ENCODE data around the gene ZBTB16. TPM values are rescaled to one million over a fixed set of nuclear protein-coding genes. Genes with fewer than 3 reads are reported as not detected.

Gene ZBTB16
- polyA plus RNA-seq, 2 donors = 4.6 to 9.6 TPM

DNA sequence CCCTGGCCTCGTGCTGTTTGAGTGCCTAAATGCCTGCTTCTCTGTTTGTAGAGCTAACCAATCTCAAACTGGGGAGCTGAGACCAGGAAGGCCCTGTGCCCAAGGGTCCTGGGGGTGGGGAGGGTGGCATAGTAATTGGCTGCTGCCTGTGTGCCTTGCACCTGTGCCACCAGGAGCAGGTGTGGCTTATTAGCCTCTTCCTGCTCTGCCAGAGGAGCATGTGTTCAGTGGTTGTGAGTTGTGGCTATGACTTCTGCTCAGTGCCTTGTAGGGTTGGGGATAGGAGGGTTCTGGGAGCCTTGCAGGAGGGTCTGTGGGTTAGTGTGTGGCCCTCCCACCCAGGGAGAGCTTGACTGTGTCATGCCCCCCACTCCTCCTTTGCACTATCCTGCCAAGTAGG lies 109.2 kb downstream of the ZBTB16 start:
- Histone ChIP-seq H3K4me3 (ENCODE audit: low read depth in 1 of 2, low read length in 2 of 2) (no peak overlapping the region), H3K27me3 (ENCODE audit: control insufficient read depth in 1 of 2, insufficient read depth in 2 of 2, low read length in 2 of 2) (no peaks in the 10 kb centered on the region), H3K4me1 (ENCODE audit: control insufficient read depth in 2 of 2, insufficient read depth in 2 of 2, low read length in 1 of 2) (peaks cover 20 to 45% of the 10 kb centered on the region in 2 donors), H3K9me3 (ENCODE audit: control insufficient read depth in 2 of 2, insufficient read depth in 1 of 2, low read depth in 1 of 2, low read length in 1 of 2) (no peaks in the 10 kb centered on the region), H3K27ac (ENCODE audit: low read depth in 2 of 2, low read length in 1 of 2) (peak overlapping the region; percentile 71 to 88), H3K36me3 (ENCODE audit: control insufficient read depth in 2 of 2, insufficient read depth in 2 of 2, low read length in 1 of 2) (peaks cover 0 to 2% of the 10 kb centered on the region in 2 donors)
- 68 to 75% methylated on average over 1 of the region's 1 CpG for WGBS, 2 donors

DNA sequence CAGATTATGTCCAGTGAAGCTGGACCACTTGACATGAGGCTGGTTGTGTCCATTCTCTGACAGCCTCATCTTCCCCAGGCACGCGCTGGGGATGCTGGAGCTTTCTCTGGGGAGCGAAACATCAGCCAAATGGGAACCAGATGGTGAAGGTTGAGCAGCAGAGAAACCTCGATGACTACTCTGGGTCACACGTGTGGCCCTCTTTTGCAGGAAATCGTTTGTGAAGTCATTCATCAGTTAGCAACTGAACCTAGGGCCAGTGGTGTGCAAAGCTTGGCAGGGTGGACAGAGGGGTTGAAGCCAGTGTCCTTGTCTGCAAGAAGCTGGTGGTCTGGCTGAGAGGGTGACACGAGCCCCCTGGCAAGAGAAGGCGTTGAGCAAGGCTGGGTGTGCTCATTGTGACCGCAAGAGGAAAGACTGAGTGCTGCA lies 109.8 kb downstream of the ZBTB16 start:
- peak overlapping the region; percentile 71 to 88 for H3K27ac ChIP-seq (ENCODE audit: low read depth in 2 of 2, low read length in 1 of 2)
- peaks cover 20 to 44% of the 10 kb centered on the region in 2 donors for H3K4me1 ChIP-seq (ENCODE audit: control insufficient read depth in 2 of 2, insufficient read depth in 2 of 2, low read length in 1 of 2)
- no peak overlapping the region for H3K4me3 ChIP-seq (ENCODE audit: low read depth in 1 of 2, low read length in 2 of 2)

DNA sequence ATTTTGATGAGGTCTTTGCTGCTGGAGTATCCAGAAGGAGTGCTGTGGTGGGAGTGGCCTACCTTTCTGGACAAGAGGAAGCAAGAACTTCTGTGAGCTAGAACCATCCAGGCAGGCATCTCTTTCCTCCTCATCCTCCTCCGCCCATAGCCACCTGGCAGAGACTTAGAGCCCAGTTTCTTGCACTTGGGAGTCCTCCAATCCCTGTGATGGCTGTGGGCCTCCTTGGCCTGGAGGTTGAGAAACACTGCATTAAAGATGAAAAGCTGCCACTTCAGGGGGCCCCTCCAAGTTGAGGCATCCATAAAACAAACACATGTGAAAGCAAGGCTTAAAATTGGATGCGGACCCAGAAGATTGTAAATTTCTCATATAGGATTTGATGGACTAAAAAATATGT lies 110.3 kb downstream of the ZBTB16 start:
- Histone ChIP-seq H3K4me1 (ENCODE audit: control insufficient read depth in 2 of 2, insufficient read depth in 2 of 2, low read length in 1 of 2) (peaks cover 20 to 40% of the 10 kb centered on the region in 2 donors), H3K27ac (ENCODE audit: low read depth in 2 of 2, low read length in 1 of 2) (peak overlapping the region; percentile 71 to 88), H3K9me3 (ENCODE audit: control insufficient read depth in 2 of 2, insufficient read depth in 1 of 2, low read depth in 1 of 2, low read length in 1 of 2) (no peaks in the 10 kb centered on the region), H3K4me3 (ENCODE audit: low read depth in 1 of 2, low read length in 2 of 2) (no peak overlapping the region), H3K27me3 (ENCODE audit: control insufficient read depth in 1 of 2, insufficient read depth in 2 of 2, low read length in 2 of 2) (no peaks in the 10 kb centered on the region), H3K36me3 (ENCODE audit: control insufficient read depth in 2 of 2, insufficient read depth in 2 of 2, low read length in 1 of 2) (peaks cover 0 to 2% of the 10 kb centered on the region in 2 donors)
- WGBS, 2 donors = 75 to 92% methylated on average over 2 of the region's 2 CpGs

More for the DNA sequence above, 109.8 kb downstream of the ZBTB16 start:
- Histone ChIP-seq H3K27me3 (ENCODE audit: control insufficient read depth in 1 of 2, insufficient read depth in 2 of 2, low read length in 2 of 2) (no peaks in the 10 kb centered on the region), H3K9me3 (ENCODE audit: control insufficient read depth in 2 of 2, insufficient read depth in 1 of 2, low read depth in 1 of 2, low read length in 1 of 2) (no peaks in the 10 kb centered on the region), H3K36me3 (ENCODE audit: control insufficient read depth in 2 of 2, insufficient read depth in 2 of 2, low read length in 1 of 2) (peaks cover 0 to 2% of the 10 kb centered on the region in 2 donors)
- 68 to 77% methylated on average over 9 of the region's 9 CpGs for WGBS, 2 donors

- peaks cover 20 to 36% of the 10 kb centered on the region in 2 donors for H3K4me1 ChIP-seq (ENCODE audit: control insufficient read depth in 2 of 2, insufficient read depth in 2 of 2, low read length in 1 of 2)
- WGBS, 2 donors = 93 to 94% methylated on average over 10 of the region's 10 CpGs
Measured at GRCh38 chr11:114170226-114170625, 110.7 kb downstream of the ZBTB16 start.

DNA sequence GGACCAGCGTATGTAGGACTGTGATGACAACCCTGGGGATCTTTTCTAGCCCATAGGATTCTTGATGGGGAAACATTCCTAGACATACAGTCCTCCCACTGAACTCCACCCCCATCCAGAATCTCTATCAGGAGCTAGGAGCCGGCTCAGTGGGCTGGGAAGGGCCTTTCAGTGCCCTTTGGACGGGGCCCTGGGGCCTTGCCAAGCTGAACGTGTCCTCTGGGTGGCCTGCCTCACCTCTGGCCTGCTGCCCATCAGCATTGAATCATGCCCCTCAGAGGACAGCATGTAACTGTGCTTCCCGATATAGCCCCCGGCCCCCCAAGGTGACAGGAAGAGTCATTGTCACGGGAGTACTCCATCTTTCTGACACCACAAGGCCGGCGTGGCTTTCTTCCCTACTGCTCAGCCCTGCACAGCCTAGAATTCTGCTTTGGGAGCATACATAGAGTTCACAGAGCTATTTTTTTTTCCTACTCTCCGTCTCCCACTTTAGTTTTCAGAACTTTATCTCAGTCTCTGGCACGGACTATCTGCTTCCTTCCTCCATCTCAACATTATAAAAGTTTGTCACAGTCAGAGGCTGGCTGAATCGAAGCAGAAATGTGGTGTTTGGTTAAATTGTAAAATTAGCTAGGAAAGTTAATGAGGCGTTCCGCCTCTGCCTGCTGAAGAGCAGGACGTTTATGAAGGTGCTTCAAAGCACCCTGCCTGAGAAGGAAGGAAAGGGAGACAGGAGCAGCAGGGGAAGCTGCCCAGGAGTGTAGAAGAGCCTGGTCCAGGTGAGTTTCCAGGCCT lies 111.9 kb downstream of the ZBTB16 start:
- no peaks in the 10 kb centered on the region for H3K9me3 ChIP-seq (ENCODE audit: control insufficient read depth in 2 of 2, insufficient read depth in 1 of 2, low read depth in 1 of 2, low read length in 1 of 2)
- H3K27ac ChIP-seq (ENCODE audit: low read depth in 2 of 2, low read length in 1 of 2) = peak overlapping the region; percentile 66 to 74
- H3K27me3 ChIP-seq (ENCODE audit: control insufficient read depth in 1 of 2, insufficient read depth in 2 of 2, low read length in 2 of 2) = no peaks in the 10 kb centered on the region
- peaks cover 13 to 31% of the 10 kb centered on the region in 2 donors for H3K4me1 ChIP-seq (ENCODE audit: control insufficient read depth in 2 of 2, insufficient read depth in 2 of 2, low read length in 1 of 2)
- no peak overlapping the region for H3K4me3 ChIP-seq (ENCODE audit: low read depth in 1 of 2, low read length in 2 of 2)
- H3K36me3 ChIP-seq (ENCODE audit: control insufficient read depth in 2 of 2, insufficient read depth in 2 of 2, low read length in 1 of 2) = peaks cover 0 to 2% of the 10 kb centered on the region in 2 donors
- WGBS, 2 donors = 51 to 69% methylated on average over 15 of the region's 15 CpGs

More at GRCh38 chr11:114170226-114170625, 110.7 kb downstream of the ZBTB16 start:
- no peaks in the 10 kb centered on the region for H3K9me3 ChIP-seq (ENCODE audit: control insufficient read depth in 2 of 2, insufficient read depth in 1 of 2, low read depth in 1 of 2, low read length in 1 of 2)
- peaks cover 0 to 2% of the 10 kb centered on the region in 2 donors for H3K36me3 ChIP-seq (ENCODE audit: control insufficient read depth in 2 of 2, insufficient read depth in 2 of 2, low read length in 1 of 2)
- no peak overlapping the region for H3K4me3 ChIP-seq (ENCODE audit: low read depth in 1 of 2, low read length in 2 of 2)
- H3K27me3 ChIP-seq (ENCODE audit: control insufficient read depth in 1 of 2, insufficient read depth in 2 of 2, low read length in 2 of 2) = no peaks in the 10 kb centered on the region
- H3K27ac ChIP-seq (ENCODE audit: low read depth in 2 of 2, low read length in 1 of 2) = peak overlapping the region; percentile 16 to 71

GRCh38 chr11:114172055-114172861 lies 112.7 kb downstream of the ZBTB16 start:
- 64 to 70% methylated on average over 14 of the region's 14 CpGs for WGBS, 2 donors
- H3K27ac ChIP-seq (ENCODE audit: low read depth in 2 of 2, low read length in 1 of 2) = peak overlapping the region; percentile 66 to 74
- H3K27me3 ChIP-seq (ENCODE audit: control insufficient read depth in 1 of 2, insufficient read depth in 2 of 2, low read length in 2 of 2) = no peaks in the 10 kb centered on the region
- peaks cover 13 to 31% of the 10 kb centered on the region in 2 donors for H3K4me1 ChIP-seq (ENCODE audit: control insufficient read depth in 2 of 2, insufficient read depth in 2 of 2, low read length in 1 of 2)
- no peak overlapping the region for H3K4me3 ChIP-seq (ENCODE audit: low read depth in 1 of 2, low read length in 2 of 2)
- peaks cover 0 to 2% of the 10 kb centered on the region in 2 donors for H3K36me3 ChIP-seq (ENCODE audit: control insufficient read depth in 2 of 2, insufficient read depth in 2 of 2, low read length in 1 of 2)
- no peaks in the 10 kb centered on the region for H3K9me3 ChIP-seq (ENCODE audit: control insufficient read depth in 2 of 2, insufficient read depth in 1 of 2, low read depth in 1 of 2, low read length in 1 of 2)

DNA sequence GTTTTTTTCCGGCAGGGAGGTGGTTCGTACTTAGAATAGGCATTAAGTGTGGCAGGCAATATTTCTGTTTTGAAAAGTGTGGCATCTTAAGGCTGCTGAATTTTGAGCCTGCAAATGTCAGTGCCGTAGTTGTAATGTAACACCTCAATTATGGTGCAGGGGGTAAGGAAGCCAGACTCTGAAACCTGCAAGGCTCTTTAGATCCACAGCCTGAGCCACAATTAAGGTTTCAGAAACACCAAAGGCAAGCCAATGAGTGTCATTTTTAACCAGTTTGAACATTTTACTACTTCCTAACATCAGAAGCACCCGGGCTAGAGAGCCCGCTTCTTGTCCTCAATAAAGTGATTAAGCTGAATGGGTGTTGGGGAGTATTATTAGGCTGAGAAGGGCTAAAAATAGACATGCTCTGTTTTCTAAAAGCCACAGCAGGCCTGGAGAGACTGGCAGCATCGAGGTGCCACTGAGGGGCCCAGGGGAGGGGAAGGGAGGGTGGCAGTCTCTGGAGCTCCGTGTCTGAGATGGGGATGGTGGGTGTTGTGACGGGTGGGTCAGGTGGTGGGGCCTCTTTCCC lies 113.4 kb downstream of the ZBTB16 start:
- Histone ChIP-seq H3K27me3 (ENCODE audit: control insufficient read depth in 1 of 2, insufficient read depth in 2 of 2, low read length in 2 of 2) (no peaks in the 10 kb centered on the region), H3K4me1 (ENCODE audit: control insufficient read depth in 2 of 2, insufficient read depth in 2 of 2, low read length in 1 of 2) (peaks cover 13 to 31% of the 10 kb centered on the region in 2 donors), H3K27ac (ENCODE audit: low read depth in 2 of 2, low read length in 1 of 2) (peak overlapping the region; percentile 66 to 82), H3K4me3 (ENCODE audit: low read depth in 1 of 2, low read length in 2 of 2) (no peak overlapping the region), H3K9me3 (ENCODE audit: control insufficient read depth in 2 of 2, insufficient read depth in 1 of 2, low read depth in 1 of 2, low read length in 1 of 2) (no peaks in the 10 kb centered on the region), H3K36me3 (ENCODE audit: control insufficient read depth in 2 of 2, insufficient read depth in 2 of 2, low read length in 1 of 2) (peaks cover 0 to 2% of the 10 kb centered on the region in 2 donors)
- 62 to 67% methylated on average over 8 of the region's 8 CpGs for WGBS, 2 donors

- Histone ChIP-seq H3K9me3 (ENCODE audit: control insufficient read depth in 2 of 2, insufficient read depth in 1 of 2, low read depth in 1 of 2, low read length in 1 of 2) (no peaks in the 10 kb centered on the region), H3K36me3 (ENCODE audit: control insufficient read depth in 2 of 2, insufficient read depth in 2 of 2, low read length in 1 of 2) (peaks cover 0 to 2% of the 10 kb centered on the region in 2 donors), H3K27me3 (ENCODE audit: control insufficient read depth in 1 of 2, insufficient read depth in 2 of 2, low read length in 2 of 2) (no peaks in the 10 kb centered on the region), H3K4me1 (ENCODE audit: control insufficient read depth in 2 of 2, insufficient read depth in 2 of 2, low read length in 1 of 2) (peaks cover 10 to 29% of the 10 kb centered on the region in 2 donors), H3K4me3 (ENCODE audit: low read depth in 1 of 2, low read length in 2 of 2) (no peak overlapping the region), H3K27ac (ENCODE audit: low read depth in 2 of 2, low read length in 1 of 2) (peak overlapping the region; percentile 26 to 47)
- WGBS, 2 donors = 87 to 89% methylated on average over 5 of the region's 5 CpGs
Measured at GRCh38 chr11:114173843-114174242, 114.3 kb downstream of the ZBTB16 start.
